Stomach (tissue), 9 donors: Measurements from ENCODE around the gene LCA5L. TPM values are rescaled to one million over a fixed set of nuclear protein-coding genes. Genes with fewer than 3 reads are reported as not detected.

Experiments
- DNase-seq, 2 donors: peaks; one replicate each; pipeline versions ENCODE4 v3.0.0 to v3.0.0-alpha.2; 2013 to 2019
- H3K27ac ChIP-seq, 5 donors: fragments of 200-600 bp in 4 of 5; sonication (generic) in 4 of 5; one replicate each; pipeline ENCODE4 v1.5.1; 2013 to 2019; ENCODE audit warnings: mild to moderate bottlenecking in 1 of 5, moderate library complexity in 1 of 5
- H3K27me3 ChIP-seq, 3 donors: fragments of 200-600 bp; sonication (generic); one replicate each; pipeline ENCODE4 v1.5.1; 2017 to 2019; ENCODE audit warnings: mixed run types in 1 of 3
- H3K36me3 ChIP-seq, 4 donors: fragments of 200-600 bp; sonication (generic); 1 replicate in 3 of 4; 2 replicates in 1 of 4; pipeline ENCODE4 v1.5.1; 2016 to 2019
- H3K4me1 ChIP-seq, 4 donors: fragments of 200-600 bp; sonication (generic); one replicate each; pipeline ENCODE4 v1.5.1; 2016 to 2019
- H3K4me3 ChIP-seq, 4 donors: fragments of 200-600 bp; sonication (generic) in 3 of 4; one replicate each; pipeline ENCODE4 v1.5.1; 2016 to 2019; ENCODE audit warnings: mild to moderate bottlenecking in 1 of 4
- H3K9me3 ChIP-seq, 4 donors: fragments of 200-600 bp; sonication (generic); one replicate each; pipeline ENCODE4 v1.5.1; 2016 to 2019
- CTCF ChIP-seq, 7 experiments: fragments of 450-650 bp in 4 of 7; fragments of 200-600 bp in 3 of 7; sonication (generic) in 3 of 7; IDR thresholded peaks; one replicate each; pipeline ENCODE4 v1.5.1; 2016 to 2019; ENCODE audit warnings: antibody characterized with exemption in 7 of 7, control low read depth in 2 of 7, mild to moderate bottlenecking in 1 of 7
- EP300 ChIP-seq: sonication (generic); formaldehyde crosslinking; IDR thresholded peaks from one replicate; pipeline ENCODE4 v1.6.1; 2017; ENCODE audit warnings: antibody characterized with exemption
- POLR2A ChIP-seq, 4 donors: fragments of 450-650 bp; IDR thresholded peaks; one replicate each; pipeline ENCODE4 v1.6.1; 2016; ENCODE audit warnings: antibody characterized with exemption in 4 of 4, control low read depth in 2 of 4, mild to moderate bottlenecking in 1 of 4, moderate library complexity in 1 of 4
- POLR2AphosphoS5 ChIP-seq, 3 donors: sonication (generic); formaldehyde crosslinking; IDR thresholded peaks; one replicate each; pipeline ENCODE4 v1.6.1; 2016; ENCODE audit warnings: antibody characterized with exemption in 3 of 3
- WGBS, 5 donors: extraction: QIAGEN DNeasy Blood & Tissue Kit in 3 of 5; methylation state at CpG; one replicate each; pipeline versions ENCODE4 v1.1.5 to v1.1.7; 2013 to 2018; 5-methylcytosine and 5-hydroxymethylcytosine counted together
- intact Hi-C: fragments of 100-400 bp; cut with DNase I; formaldehyde crosslinking; loops from one replicate; pipeline ENCODE4 v1.15.1; 2023; ENCODE audit warnings: low total_unique reads
- polyA plus RNA-seq, 3 donors: library from polyadenylated mRNA; stranded (reverse); fragments of 200-250 nt; gene quantifications; one replicate each; pipeline ENCODE4 v1.2.3, GENCODE V29; 2013
- total RNA-seq, 5 donors: library from RNA; depleted of rRNA; stranded (reverse); fragments of >200 nt; gene quantifications; one replicate each; pipeline versions ENCODE4 v1.1.0 to v1.2.3, GENCODE V29; 2014 to 2016
- donor health status: healthy with polysubstance abuse.
- donor health status: Bipolar disorder and iron deficiency.
- donor health status: healthy.

Gene LCA5L
- total and polyA plus RNA-seq, 8 donors = 0.85 to 2.7 (median 1.8) TPM; not detected in 3

GRCh38 chr21:39451332-39452206 lies 6.0 kb upstream of the LCA5L start, which contains the start of gene SH3BGR:
SH3BGR (plus strand) TSS chr21:39451970; CDS start chr21:39452097, 127 bp downstream.
- WGBS, 5 donors = 34 to 49% (median 41%) methylated on average over 12 to 15 of the region's 15 CpGs
- H3K9me3 ChIP-seq = no peaks in the 10 kb centered on the region
- no peaks in the 10 kb centered on the region for H3K36me3 ChIP-seq
- no peaks in the 10 kb centered on the region for H3K27me3 ChIP-seq
- H3K27ac ChIP-seq = peak within 1 kb of the TSS in 4 of 5 donors; percentile 63 to 81 (median 76)
- peak in 1 of 2 donors; percentile 44 for DNase-seq
- peaks cover 0 to 12% (median 0%) of the 10 kb centered on the region in 4 donors for H3K4me1 ChIP-seq
- H3K4me3 ChIP-seq = peak within 1 kb of the TSS in 3 of 4 donors; percentile 29 to 39 (median 29)
- intact Hi-C loops = no loop called here
- TF ChIP-seq CTCF (IDR thresholded peaks at IDR 0.05) (no peak), POLR2AphosphoS5 (IDR thresholded peaks at IDR 0.05) (peak in 2 of 3 donors; percentile 8 to 35)

- TF ChIP-seq EP300 (no peak), POLR2A (IDR thresholded peaks at IDR 0.05) (no peak), CTCF (IDR thresholded peaks at IDR 0.05) (no peak), POLR2AphosphoS5 (IDR thresholded peaks at IDR 0.05) (no peak)
- H3K4me1 ChIP-seq = peaks cover 6 to 29% (median 13%) of the 10 kb centered on the region in 4 donors
- no peak overlapping the region for H3K27ac ChIP-seq
- H3K9me3 ChIP-seq = no peaks in the 10 kb centered on the region
- no peaks in the 10 kb centered on the region for H3K27me3 ChIP-seq
- intact Hi-C loops = no loop called here
- H3K4me3 ChIP-seq = no peak overlapping the region
- H3K36me3 ChIP-seq = no peaks in the 10 kb centered on the region
- DNase-seq = no peak
- 94 to 100% (median 96%) methylated on average over 7 of the region's 7 CpGs for WGBS, 5 donors
Observed at GRCh38 chr21:39447264-39447663, 1.7 kb upstream of the LCA5L start.

DNA sequence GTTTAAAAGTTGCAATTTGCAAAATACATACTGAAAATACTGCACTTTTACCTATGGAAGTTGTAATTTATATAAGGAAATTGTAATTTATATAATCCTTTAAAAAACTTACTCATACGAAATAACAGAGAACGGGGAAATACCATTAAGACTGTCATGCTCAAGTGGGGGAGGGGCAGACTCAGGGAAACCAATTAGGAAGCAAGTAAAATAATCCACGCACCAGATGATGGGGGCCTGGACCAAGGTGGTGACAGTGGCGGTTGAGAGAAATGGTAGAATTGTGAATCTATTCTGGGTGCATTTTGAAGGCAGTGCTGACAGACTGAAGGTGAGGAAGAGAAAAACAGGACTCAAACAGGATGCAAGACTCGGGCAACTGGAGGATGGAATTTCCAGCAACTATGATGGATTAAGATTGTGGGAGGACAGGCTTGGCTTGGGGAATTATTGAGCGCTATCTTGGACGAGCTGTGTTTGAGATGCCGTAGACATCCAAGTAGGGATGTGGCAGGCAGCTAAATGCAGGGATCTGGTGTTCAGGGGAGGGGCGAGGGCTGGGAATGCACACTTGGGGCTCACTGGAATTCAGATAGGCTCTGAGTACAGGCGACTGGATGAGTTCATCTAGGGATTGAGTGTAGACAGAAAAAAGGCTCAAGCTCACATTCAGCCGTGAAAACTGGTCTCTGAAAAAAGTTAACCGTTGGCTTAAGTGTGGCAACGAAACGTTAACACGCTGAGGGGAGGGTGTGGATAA lies 977 bp downstream of the LCA5L start:
- intact Hi-C loops = no loop called here
- 12 to 18% (median 16%) methylated on average over 15 of the region's 15 CpGs for WGBS, 5 donors

More for the DNA sequence above, 977 bp downstream of the LCA5L start:
- TF ChIP-seq POLR2AphosphoS5 (IDR thresholded peaks at IDR 0.05) (no peak), EP300 (no peak), POLR2A (IDR thresholded peaks at IDR 0.05) (no peak), CTCF (IDR thresholded peaks at IDR 0.05) (no peak)
- Histone ChIP-seq H3K36me3 (no peaks in the 10 kb centered on the region), H3K27ac (peak overlapping the region in 4 of 5 donors; percentile 91 to 95 (median 92)), H3K4me1 (peaks cover 6 to 17% (median 13%) of the 10 kb centered on the region in 4 donors), H3K4me3 (peak overlapping the region; percentile 84 to 99 (median 86)), H3K27me3 (no peaks in the 10 kb centered on the region), H3K9me3 (no peaks in the 10 kb centered on the region)
- DNase-seq = peak in 1 of 2 donors; percentile 75
